Stimulated activated CD4-positive, alpha-beta T cell treated with anti-CD3 and anti-CD28 coated beads, Interleukin-4, amount 100 ng/mL, for 4 hours (primary cell): ENCODE results near the gene C11orf16.
A peak's percentile ranks its signal among the peaks of the same experiment; 100 is the strongest.
"Not testable (repeated sequence)": the region's sequence is repeated elsewhere in the genome, so short reads cannot be mapped to it uniquely, and the experiment has no call there.

ENCODE experiments used
- DNase-seq, 2 experiments: peaks; one replicate each; pipeline ENCODE4 v3.0.0-alpha.2; 2020

C11orf16 gene

DNA sequence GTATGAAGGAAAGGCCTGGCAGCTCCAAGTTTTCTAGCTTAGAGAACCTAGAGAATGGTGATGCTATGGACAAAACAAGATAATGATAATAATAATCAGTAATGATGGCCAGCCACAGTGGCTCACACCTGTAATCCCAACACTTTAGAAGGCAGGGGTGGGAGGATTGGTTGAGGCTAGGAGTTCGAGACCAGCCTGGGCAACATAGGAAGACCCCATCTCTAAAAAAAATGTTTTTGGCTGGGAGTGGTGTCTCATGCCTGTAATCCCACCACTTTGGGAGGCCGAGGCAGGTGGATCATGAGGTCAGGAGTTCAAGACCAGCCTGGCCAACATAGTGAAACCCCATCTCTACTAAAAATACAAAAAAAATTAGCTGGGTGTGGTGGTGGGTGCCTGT, 3.0 kb upstream of the C11orf16 start:
- DNase-seq, result not testable (repeated sequence)

DNA sequence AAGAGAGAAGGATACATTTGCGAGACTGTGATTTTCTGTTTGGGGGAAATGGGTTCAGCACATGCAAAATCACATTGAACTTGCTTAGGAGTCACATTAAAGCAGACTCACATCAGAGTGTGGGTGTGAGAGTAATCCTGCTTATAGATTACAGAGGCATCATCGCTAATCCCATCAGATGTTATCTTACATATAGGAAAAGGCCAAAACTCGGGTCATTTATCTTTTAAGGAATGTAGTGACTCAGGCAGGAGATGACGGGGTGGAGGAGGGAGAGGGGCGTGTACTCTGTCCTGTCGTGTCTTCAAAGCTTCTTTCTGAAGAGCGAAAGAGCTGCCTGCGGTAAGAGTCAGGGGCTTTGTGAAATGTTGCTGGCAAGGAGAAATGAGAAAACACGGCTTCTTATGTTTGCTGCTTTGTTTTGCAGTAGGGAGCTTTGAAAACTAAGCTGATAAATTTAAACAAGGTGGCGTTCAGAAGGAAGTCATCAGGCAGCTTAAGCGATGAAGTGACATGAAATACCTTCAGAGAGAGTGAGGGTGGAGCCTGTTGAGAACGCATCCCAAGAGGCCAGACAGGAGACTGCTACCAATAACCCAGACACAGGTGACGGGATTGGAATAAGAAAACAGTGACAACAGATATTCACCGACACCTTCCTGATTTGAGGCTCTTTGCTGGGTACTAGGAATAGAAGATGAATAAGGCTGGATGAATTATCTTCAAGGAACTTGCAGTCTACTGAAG, 2.2 kb upstream of the C11orf16 start:
- no peak for DNase-seq

DNA sequence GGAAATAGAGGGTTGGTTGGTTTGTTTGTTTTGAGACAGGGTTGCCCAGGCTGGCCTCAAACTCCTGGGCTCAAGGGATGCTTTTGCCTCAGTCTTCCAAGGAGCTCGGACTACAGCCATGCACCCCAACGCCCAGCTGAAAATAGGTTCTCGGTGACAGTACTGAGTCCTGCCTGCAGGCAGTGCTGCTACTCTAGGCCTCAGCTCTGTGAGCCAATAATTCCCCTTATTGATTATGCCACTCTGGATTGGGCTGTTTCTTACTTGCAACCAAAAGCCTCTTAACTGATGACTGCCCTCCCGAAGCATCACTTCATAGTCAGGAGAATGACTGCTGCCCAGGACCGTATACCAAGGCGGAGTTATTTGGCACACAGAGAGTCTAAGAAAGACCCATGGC, 1.2 kb upstream of the C11orf16 start:
- DNase-seq, result no peak

DNA sequence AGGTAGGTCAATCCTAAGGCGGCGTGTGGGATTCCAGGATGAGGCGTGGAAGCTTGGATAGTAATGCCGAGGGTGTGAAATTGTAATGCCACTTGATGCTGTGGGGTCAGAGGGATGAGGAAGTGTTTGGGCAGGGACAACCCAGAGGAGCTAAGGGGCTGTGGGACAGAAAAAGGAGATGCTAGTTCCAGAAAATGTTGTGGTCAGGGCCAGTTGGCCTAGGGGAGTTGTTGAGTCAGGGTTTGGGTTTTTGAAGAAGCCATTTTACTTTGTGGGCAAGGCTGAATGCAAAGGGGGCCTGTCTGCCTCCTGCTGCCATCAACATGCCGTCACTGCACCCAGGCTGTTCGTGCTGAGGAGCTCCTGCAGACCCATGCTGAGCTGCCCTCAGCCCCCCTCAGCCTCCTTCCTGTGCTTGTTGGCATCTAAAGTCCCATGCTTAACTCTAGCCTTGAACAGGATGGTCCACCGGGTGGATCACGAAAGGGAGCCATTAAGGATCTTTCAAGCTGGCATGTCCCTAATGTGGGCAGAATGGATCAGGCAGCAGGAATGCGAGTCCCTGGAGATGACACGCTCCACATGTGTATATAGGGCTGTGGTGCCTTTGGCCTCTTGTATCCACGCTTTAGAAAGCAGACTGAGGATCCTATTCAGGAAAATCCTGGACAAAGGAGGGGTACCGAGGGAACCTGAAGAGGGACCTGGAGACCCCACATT, 2.1 kb downstream of the C11orf16 start:
- no peak for DNase-seq

DNA sequence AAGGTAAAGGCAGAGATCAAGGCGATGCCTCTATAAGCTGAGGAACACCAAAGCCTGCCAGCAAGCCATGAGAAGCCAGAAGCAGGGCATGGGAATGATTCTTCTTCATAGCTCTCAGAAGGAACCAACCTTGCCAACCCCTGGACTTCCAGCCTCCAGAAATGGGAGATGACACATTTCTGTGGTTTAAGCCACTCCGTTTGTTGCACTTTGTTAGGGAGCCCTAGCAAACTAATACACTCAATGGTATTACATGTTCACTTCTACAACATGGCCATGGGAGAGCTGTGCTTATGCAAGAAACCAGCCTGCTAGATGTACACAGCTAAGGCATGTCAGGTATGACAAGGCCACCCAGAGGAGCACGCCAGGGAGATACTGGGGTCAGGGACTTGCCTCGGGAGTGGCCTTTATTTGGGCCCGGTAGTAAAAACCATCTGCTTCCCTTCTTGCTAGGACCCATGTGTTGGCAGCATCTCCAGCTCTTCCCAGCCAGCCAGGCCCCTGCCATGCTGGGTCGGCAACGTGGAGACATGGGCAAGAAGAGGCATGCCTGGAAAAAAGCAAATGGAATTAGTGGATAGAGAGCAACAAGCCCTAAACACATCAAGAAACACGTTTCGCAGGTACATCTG, 3.6 kb downstream of the C11orf16 start:
- DNase-seq, result no peak

DNA sequence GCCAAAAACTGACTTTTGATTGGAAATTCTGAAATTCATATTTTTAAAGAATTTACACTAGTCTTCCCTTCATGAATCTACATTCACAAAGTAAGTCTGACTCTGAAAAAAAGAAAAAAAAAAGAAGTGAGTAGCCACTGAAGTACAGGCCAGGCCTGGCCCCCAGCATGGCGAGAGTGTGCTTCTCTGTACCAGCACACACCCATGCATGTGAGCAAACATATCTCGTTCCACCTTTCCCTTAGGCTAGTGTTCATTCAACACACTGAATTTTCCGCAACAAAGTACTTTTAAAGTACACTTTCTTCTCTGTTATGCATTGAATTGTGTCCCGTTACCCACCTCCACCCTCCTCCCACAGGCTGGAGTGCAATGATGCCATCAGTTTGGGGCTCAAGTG, 4.5 kb downstream of the C11orf16 start:
- DNase-seq, result no peak

DNA sequence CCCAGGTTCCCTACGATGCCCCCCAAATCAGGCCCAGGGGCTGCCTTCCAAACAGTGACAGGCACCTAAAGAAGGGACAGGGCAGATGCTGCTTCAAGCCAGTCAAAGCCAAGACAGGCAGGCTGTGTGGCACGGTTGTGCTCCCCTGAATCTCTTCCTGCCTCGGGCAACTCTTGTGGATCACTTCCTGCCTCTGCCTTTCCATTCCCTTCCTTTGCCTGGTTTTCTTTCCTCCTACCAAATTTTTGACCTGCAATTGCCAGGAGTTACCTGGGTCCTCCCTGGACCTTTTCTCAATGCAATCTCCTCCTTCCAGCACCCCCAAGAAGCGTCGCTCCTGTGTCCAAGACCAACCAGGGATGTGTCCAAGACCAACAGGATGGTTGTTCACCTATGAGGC, 5.5 kb downstream of the C11orf16 start:
- no peak for DNase-seq

DNA sequence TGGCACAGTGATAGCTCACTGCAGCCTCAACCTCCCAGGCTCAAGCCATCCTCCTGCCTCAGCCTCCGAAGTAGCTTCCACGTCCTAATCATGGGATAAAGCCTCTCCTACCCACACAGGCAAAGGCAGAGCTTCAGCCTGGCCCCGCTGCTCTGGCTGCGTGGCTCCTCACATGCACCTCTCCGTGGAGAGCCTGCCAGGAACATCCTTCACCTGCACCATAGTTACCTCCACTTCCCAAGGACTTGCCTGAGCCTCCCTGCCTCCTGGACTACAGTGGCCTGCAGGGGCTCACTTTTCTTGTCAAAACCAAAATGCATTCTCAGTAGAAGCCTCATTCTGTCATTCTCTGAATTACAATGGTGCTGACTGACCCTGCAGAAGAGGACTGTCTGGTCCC, 6.5 kb downstream of the C11orf16 start:
- DNase-seq, result no peak

DNA sequence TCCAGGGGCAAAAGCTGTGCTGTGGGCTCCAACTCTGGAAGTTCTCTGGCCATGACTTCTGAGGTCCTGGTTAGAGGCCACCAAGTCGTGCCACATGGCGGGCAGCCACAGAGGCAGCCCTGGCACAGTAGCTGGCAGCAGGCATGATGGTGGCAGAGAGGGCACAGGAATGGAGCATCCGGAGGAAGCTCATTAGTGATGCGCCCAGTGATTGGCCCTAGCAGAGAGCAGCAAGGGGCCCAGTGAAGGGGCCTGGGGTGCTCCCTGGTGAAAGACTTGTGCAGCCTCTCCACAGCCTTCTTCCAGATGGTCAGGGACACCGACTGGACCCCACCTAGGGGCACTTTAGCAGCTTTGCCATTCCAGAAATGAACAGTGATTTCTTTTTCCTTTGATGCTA, 7.0 kb downstream of the C11orf16 start:
- no peak for DNase-seq

DNA sequence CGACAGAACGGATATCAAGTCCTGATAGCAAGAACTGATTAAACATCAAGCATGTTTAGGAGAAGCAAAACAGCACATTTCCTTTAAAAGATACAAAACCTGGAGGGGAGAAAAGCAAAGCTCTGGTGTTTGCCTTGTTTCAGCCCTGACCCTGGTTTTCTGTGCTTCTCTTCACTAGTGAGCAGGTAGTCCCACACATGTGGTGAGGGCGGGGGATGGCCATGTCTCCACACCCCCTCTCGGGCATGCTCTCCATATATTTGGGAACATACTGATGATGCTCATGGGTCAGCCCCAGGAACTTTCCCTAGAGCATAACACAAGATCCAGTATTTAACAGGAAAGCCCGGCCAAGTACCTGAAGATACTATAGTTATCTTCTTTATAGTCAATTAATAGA, 10.1 kb downstream of the C11orf16 start:
- DNase-seq, result no peak

DNA sequence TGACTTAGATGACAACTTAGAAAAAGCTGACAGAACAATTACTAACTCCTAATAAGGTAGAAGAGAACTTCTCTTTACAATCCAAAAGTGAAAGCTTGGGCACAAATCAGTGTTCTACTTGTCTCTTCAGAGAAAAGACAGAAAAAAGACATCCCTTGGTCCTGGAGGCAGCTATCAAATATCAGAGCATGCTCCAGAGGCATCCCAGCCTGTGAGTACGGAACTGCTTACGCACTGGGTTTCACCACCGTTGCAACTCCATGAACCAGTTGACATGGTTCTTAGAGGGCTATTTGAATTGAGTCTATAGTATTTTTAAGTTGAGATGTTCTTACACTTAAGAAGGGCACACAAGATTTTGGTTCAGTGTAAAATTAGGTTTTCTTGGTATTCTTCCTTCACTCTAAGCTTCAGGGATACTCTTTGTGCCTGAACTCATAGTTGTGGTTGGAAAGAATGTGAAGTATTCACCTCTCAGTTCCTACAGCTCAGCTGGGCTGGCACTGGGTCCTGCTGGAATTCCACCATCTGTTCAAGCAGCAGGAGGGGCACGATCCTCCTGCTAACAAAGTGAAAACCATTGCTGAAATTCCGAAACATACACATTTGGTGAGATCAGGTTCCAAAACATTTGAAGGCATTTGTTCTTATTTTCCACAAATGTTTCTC, 15.5 kb downstream of the C11orf16 start:
- DNase-seq, result no peak

DNA sequence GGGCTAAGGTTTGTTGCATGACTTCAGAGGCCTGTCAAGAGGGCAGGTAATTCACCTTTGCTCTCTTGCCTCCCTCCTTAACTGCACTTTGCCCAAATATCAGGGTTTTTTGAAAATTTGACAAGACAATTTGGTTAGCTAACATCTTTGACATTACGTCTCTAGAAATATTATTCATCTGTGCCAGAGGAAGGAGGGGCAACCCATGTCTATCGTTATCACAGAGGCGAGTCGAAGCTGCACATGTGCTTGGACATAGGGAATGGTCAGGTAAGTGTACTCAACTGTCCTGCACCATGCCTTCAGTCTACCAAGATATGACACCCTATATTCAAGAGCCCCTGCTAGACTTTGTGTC, 18.1 kb downstream of the C11orf16 start:
- DNase-seq, result no peak

DNA sequence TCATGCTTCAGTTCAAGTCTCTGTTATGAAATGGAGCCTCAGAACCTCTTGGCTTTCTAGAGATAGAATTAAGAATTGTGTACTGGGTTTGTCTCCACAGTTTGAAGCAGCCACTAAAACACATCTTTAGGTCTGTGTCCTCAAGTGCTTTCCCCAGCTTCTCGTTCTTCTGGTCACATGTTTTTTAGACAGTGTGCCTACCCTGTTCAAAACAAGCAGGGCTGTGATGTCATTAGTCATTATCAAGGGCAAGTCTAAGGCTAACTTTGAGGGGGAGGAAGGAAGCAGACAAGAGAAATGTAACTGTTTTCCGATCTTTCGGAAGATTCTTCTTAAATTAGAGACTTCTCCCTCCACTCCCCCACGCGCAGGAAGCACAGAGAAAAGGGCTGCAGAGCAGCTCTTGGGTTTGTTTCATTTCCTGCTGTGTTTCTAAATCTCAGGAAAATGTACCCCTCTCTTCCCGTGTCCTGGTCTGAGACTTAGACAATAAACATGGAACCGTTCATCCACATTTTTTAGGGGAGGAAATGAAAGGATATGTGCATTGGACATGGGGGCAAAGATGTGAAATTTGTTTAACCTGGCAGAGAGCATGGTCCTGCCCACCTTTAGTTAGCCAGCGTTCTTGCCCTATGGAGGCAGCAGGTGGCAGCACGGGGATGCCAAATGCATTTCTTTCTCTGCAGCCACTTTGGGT, 18.6 kb downstream of the C11orf16 start:
- DNase-seq, result peak; percentile 26

DNA sequence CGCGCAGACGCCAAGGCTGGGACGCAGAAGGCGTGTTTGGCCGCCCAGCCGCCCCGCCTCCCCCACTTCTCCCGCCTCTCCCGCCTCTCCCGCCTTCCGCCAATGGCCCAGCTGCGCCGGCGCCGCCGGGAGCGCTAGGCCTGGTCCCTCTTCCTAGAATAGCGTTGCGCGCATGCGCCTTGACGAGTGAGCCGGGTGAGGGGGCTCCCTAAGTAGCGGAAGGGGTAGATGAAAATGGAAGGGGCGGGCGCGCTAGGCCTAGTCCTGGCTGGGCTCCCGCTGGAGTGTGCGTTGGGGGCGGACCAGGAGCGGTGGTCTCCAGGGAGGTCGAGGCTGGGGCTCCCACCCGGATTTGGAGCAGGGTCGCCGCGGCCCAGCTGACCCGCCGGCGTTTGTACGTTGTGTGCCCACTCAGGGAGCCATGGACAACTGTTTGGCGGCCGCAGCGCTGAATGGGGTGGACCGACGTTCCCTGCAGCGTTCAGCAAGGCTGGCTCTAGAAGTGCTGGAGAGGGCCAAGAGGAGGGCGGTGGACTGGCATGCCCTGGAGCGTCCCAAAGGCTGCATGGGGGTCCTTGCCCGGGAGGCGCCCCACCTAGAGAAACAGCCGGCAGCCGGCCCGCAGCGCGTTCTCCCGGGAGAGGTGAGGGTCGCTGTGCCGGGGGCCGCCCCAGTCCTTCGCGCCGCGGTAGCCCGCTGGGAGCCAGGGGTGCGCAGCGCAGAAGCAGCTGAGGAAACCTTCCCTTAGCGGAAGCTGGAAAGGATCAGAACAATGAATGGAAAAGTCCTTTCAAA, 21.5 kb downstream of the C11orf16 start, which contains the start of gene AKIP1:
Gene AKIP1, plus strand, starts transcription at position 161 of the 795 bp plus-strand sequence. Its CDS starts 261 bp downstream, at position 422.
- DNase-seq, result peak; percentile 72 to 83

DNA sequence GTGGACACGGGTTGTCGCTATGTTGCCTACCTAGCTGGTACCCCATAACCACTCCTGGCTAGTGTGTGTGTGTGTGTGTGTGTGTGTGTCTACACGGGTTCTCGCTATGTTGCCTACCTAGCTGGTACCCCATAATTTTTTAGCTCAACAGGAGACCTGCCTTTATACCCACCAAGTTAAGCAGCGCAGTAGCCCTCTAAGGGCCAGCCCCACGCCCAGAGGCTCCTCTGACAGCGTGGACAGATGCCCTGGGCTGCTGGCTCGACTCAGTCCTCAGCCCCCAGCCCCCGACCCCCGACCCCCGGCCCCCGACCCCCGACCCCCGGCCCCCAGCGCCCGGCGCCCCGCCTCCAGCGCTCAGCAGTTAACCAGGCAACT, 22.1 kb downstream of the C11orf16 start:
- DNase-seq, result no peak

DNA sequence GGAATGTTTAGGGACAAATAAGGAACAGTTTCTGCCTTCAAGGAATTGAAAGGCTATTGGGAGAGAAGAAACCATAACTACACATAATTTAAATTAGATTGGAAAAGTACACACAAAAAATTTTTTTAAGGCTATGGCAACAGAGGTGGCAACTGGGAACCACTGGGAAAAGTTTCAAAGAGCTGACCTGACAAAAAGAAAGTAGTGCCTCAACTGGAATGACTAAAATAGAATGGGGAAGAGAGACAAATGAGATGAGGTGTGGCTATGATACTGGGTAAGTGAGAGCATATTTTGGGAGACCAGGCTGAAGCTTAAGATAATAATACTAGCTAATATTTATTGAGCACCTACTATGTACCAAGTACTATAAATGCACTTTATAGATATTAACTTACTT, 24.6 kb downstream of the C11orf16 start:
- DNase-seq, result no peak

DNA sequence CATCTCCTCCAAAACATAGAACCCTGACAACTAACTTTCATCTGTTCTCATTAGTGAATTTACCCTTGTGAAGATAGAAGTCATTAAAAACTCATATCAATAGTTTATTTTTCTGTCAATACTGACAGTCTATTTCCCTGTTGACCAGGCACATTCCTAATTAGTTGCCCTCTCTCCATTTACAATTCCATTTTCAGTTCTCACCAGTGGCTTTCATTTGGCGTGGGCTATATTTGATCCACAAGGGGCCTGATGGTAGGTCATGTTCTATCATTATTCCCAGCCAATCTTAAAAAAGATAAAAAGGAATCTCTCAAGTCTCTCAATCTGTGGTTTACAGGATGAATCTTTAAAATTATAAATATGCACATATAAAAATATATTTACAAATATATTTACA, 25.6 kb downstream of the C11orf16 start:
- DNase-seq, result no peak

DNA sequence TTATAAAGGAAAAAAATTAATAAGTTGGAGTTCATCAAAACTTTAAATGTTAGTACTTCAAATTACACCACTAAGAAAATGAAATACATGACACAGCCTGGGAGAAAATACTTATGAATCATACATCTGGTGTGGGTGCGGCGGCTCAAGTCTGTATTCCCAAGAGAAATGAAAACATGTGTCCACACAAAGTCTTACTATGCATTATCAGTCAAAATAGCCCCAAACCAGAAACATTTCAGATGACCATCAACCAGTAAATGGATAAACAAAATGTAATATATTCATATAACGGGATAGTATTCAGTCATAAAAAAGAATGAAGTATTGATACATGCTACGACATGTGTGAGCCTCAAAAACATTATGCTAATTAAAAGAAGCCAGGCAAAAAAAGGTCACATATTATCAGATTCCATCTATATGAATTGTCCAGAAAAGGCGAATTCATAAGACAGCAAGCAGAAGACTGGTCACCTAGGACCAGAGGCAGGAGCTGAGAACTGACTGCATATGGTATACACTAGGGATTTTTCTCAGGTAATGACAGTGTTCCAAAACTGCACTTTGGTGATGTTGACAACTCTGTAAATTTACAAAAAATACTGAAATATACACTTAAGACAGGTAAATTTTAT, 27.1 kb downstream of the C11orf16 start:
- no peak for DNase-seq

DNA sequence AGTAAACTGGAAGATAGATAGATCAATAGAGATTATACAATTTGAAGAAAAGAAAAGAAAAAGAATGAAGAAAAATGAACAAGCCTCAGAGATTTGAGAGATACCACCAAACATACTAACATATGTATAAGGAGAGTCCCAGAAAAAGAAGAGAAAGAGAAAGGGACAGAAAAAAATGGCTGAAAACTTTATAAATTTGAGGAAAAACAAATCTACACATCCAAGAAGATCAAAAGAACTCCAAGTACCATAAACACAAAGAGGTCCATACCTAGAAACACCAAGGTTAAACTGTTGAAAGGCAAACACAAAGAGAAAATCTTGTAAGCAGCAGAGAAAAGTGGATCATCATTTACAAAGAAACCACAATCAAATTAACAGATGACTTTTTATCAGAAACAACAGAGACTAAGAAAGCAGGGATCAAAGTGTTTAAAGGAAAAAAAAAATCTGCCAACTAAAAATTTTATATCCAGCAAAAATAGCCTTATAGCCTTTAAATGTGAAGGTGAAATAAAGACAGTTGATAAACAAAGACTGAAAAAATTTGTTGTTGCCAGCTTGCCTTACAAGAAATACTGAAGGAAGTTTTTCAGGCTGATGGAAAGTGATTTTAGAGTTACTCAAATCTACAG, 33.5 kb downstream of the C11orf16 start:
- DNase-seq, result no peak

DNA sequence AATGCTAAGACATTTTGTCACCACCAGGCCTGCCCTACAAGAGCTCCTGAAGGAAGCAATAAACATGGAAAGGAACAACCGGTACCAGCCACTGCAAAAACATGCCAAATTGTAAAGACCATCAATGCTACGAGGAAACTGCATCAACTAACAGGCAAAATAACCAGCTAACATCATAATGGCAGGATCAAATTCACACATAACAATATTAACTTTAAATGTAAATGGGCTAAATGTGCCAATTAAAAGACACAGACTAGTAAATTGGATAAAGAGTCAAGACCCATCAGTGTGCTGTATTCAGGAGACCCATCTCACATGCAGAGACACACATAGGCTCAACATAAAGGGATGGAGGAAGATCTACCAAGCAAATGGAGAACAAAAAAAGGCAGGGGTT, 41.6 kb downstream of the C11orf16 start:
- not testable (repeated sequence) for DNase-seq

DNA sequence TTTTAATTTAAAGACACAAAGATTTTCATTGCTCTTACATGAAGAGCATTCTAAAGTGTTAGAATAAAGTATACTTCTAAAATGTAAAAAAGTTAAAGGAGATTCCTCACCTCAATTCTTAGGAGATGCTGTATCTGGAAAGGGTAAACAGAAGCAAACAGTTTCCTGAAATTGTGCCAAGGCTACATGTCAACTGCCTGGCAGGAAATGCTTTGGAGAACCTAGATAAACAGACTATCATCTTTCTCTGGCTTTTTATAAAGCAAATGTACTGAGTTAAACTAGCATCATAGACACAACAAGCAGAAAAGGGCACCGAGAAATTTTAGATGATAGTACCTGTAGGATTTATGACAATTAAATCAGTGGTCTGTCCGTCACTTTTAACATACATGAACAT, 46.4 kb downstream of the C11orf16 start:
- no peak for DNase-seq
